MCF 10A (cell line): ENCODE data around the gene OR2AT4. TPM values are rescaled to one million over a fixed set of nuclear protein-coding genes. Genes with fewer than 3 reads are reported as not detected.
"Not testable (repeated sequence)": the region's sequence is repeated elsewhere in the genome, so short reads cannot be mapped to it uniquely, and the experiment has no call there.

Experiments
- BruUV-seq: library from RNA; stranded (reverse); fragments of 400-500 nt; replicated peaks from 2 replicates; lab custom pipeline; 2021; lab: Mats Ljungman, UMichigan
- CTCF ChIA-PET: fragments of 300-600 bp; sonication (Branson Sonifier 250); formaldehyde crosslinking; extraction: SDS; loops from one replicate; lab custom pipeline; 2021; ENCODE audit warnings: antibody characterized with exemption, inconsistent platforms; lab: Yijun Ruan, JAX
- POLR2A ChIA-PET: fragments of 300-600, 350-650 bp; sonication (Branson Sonifier 250); formaldehyde crosslinking; extraction: SDS; loops from one replicate; lab custom pipeline; 2020; ENCODE audit warnings: antibody characterized with exemption, inconsistent platforms; lab: Yijun Ruan, JAX
- DNase-seq: peaks from one replicate; pipeline ENCODE4 v3.0.0-alpha.2; 2018; ENCODE audit not compliant: unreplicated experiment
- H3K27ac Mint-ChIP-seq: one replicate; pipeline ENCODE4 v1.8.0; 2022; ENCODE audit warnings: mild to moderate bottlenecking, low read depth, mixed read lengths; ENCODE audit not compliant: unreplicated experiment
- H3K27me3 Mint-ChIP-seq: one replicate; pipeline ENCODE4 v1.8.0; 2022; ENCODE audit warnings: mixed read lengths; ENCODE audit not compliant: insufficient read depth, unreplicated experiment
- H3K36me3 Mint-ChIP-seq: one replicate; pipeline ENCODE4 v1.8.0; 2022; ENCODE audit warnings: mild to moderate bottlenecking, moderate library complexity, mixed read lengths; ENCODE audit not compliant: insufficient read depth, unreplicated experiment
- H3K4me1 Mint-ChIP-seq: one replicate; pipeline ENCODE4 v1.8.0; 2022; ENCODE audit warnings: mixed read lengths; ENCODE audit not compliant: insufficient read depth, unreplicated experiment
- H3K4me3 Mint-ChIP-seq: one replicate; pipeline ENCODE4 v1.8.0; 2022; ENCODE audit warnings: mild to moderate bottlenecking, moderate library complexity, mixed read lengths; ENCODE audit not compliant: unreplicated experiment
- H3K9me3 Mint-ChIP-seq: one replicate; pipeline ENCODE4 v1.8.0; 2022; ENCODE audit warnings: mixed read lengths; ENCODE audit not compliant: unreplicated experiment
- intact Hi-C: fragments of 100-400 bp; cut with micrococcal nuclease; formaldehyde crosslinking; loops from 2 replicates; pipeline ENCODE4 v1.14.1; 2022
- total RNA-seq: library from RNA; stranded (reverse); gene quantifications from 2 replicates; pipeline ENCODE4 v1.2.3, GENCODE V29; 2022
- TF ChIP-seq, protein P1 (sequence below): fragments of 200-600 bp; IDR thresholded peaks from one replicate; pipeline ENCODE4 v1.8.0; 2022; ENCODE audit warnings: antibody characterized with exemption, mild to moderate bottlenecking; ENCODE audit not compliant: unreplicated experiment

OR2AT4 gene
- total RNA-seq, 1 experiment from 2014 or later: not detected

- peak; percentile 18 for DNase-seq
- Mint-ChIP-seq H3K4me3 (no peak overlapping the region), H3K27ac (no peak overlapping the region), H3K9me3 (peaks cover 13% of the 10 kb centered on the region), H3K4me1 (peaks cover 6% of the 10 kb centered on the region), H3K27me3 (no peaks in the 10 kb centered on the region), H3K36me3 (no peaks in the 10 kb centered on the region)
- ChIA-PET POLR2A (no interaction called here), CTCF (no interaction called here)
- intact Hi-C loops: no loop called here
- no TSS peak for BruUV-seq
- TF ChIP-seq, protein P1, sequence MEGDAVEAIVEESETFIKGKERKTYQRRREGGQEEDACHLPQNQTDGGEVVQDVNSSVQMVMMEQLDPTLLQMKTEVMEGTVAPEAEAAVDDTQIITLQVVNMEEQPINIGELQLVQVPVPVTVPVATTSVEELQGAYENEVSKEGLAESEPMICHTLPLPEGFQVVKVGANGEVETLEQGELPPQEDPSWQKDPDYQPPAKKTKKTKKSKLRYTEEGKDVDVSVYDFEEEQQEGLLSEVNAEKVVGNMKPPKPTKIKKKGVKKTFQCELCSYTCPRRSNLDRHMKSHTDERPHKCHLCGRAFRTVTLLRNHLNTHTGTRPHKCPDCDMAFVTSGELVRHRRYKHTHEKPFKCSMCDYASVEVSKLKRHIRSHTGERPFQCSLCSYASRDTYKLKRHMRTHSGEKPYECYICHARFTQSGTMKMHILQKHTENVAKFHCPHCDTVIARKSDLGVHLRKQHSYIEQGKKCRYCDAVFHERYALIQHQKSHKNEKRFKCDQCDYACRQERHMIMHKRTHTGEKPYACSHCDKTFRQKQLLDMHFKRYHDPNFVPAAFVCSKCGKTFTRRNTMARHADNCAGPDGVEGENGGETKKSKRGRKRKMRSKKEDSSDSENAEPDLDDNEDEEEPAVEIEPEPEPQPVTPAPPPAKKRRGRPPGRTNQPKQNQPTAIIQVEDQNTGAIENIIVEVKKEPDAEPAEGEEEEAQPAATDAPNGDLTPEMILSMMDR: no peak
These were observed 45.6 kb downstream of the OR2AT4 start for GRCh38 chr11:75051043-75051442.

GRCh38 chr11:75050516-75050915 lies 46.2 kb downstream of the OR2AT4 start:
- Mint-ChIP-seq H3K4me1 (peaks cover 6% of the 10 kb centered on the region), H3K9me3 (peaks cover 13% of the 10 kb centered on the region), H3K27ac (no peak overlapping the region), H3K4me3 (no peak overlapping the region), H3K36me3 (no peaks in the 10 kb centered on the region), H3K27me3 (no peaks in the 10 kb centered on the region)
- ChIA-PET CTCF (no interaction called here), POLR2A (no interaction called here)
- BruUV-seq: no TSS peak
- intact Hi-C loops: no loop called here
- DNase-seq: no peak
- TF ChIP-seq, protein P1: no peak

DNA sequence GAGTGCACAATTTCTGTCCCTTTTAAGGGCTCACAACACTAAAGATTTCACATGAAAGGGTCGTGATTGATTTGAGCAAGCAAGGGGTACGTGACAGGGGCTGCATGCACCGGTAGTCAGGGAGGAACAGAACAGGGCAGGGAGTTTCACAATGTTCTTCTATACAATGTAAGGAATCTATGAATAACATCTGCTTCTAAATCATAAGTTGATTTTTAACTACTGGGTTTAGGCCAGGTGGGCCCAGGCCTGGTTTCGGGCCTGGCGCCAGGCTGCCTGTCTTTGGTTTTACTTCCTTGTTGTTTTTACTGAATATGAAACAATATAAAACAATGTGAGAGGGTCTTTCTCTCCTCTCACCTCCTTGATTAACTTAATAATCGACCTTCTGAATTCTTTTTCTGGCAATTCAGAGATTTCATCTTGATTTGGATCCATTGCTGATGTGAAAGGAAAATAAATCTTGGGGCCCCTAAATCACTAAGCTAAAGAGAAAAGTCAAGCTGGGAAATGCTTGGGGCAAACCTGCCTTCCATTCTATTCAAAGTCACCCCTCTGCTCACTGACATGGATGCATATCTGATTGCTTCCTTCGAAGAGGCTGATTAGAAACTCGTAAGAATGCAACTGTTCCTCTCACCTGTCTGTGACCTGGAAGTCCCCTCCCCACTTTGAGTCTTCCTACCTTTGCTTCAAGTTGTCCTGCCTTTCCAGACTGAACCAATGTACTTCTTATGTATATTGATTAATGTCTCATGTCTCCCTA lies 47.0 kb downstream of the OR2AT4 start:
- H3K27ac Mint-ChIP-seq, H3K27me3 Mint-ChIP-seq, DNase-seq, H3K4me1 Mint-ChIP-seq, intact Hi-C loops, BruUV-seq, POLR2A ChIA-PET, H3K36me3 Mint-ChIP-seq, H3K4me3 Mint-ChIP-seq: not testable (repeated sequence)
- H3K9me3 Mint-ChIP-seq: peaks cover 13% of the 10 kb centered on the region
- CTCF ChIA-PET: interaction anchor here (0.7 to 1.6 kb wide), 2 partner anchors 13 to 18 kb away, joined by 4 to 6 read pairs; no protein-coding TSS in a partner anchor

GRCh38 chr11:75047191-75047590 lies 49.5 kb downstream of the OR2AT4 start:
- TF ChIP-seq, protein P1: no peak

GRCh38 chr11:75046668-75047067 lies 50.0 kb downstream of the OR2AT4 start:
- DNase-seq, H3K9me3 Mint-ChIP-seq, H3K27me3 Mint-ChIP-seq, POLR2A ChIA-PET, H3K36me3 Mint-ChIP-seq, BruUV-seq, intact Hi-C loops, H3K27ac Mint-ChIP-seq, CTCF ChIA-PET, H3K4me3 Mint-ChIP-seq: not testable (repeated sequence)
- peaks cover 11% of the 10 kb centered on the region for H3K4me1 Mint-ChIP-seq

More at GRCh38 chr11:75047191-75047590, 49.5 kb downstream of the OR2AT4 start:
- DNase-seq: no peak
- H3K4me3 Mint-ChIP-seq: no peak overlapping the region
- CTCF ChIA-PET: interaction anchor here (1.7 kb wide), 1 partner anchor 201 kb away, joined by 4 read pairs; no protein-coding TSS in a partner anchor
- peaks cover 3% of the 10 kb centered on the region for H3K9me3 Mint-ChIP-seq
- no peaks in the 10 kb centered on the region for H3K36me3 Mint-ChIP-seq
- H3K27ac Mint-ChIP-seq: no peak overlapping the region
- POLR2A ChIA-PET: no interaction called here
- intact Hi-C loops: no loop called here
- no peaks in the 10 kb centered on the region for H3K27me3 Mint-ChIP-seq
- BruUV-seq: no TSS peak
- H3K4me1 Mint-ChIP-seq: peaks cover 11% of the 10 kb centered on the region

DNA sequence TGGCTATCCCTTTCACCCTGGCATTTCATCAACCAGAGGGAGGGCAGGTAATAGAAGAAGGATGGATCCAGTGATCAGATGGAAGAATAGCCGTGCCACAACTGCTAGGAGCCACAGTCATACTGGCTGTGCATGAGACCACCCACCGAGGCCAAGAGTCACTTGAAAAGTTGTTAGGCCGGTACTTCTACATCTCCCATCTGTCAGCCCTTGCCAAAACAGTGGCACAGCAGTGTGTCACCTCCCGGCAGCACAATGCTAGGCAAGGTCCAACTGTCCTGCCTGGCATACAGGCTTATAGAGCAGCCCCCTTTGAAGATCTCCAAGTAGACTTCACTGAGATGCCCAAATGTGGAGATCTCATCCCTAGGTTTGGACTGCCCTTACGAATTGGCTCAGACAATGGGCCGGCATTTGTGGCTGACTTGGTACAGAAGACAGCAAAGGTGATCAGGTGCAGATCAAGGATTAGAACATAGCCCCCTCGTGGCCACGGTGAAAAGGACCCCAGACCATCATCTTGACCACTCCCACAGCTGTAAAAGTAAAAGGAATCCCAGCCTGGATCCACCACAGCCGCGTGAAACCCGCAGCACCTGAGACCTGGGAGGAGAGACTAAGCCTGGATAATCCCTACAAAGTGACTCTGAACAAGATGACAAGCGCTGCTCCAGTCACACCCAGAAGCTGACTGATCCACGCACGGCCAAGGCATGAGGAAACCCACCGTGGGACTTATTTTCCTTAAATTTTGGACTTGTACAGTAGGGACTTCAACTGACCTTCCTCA lies 52.1 kb downstream of the OR2AT4 start:
- H3K27ac Mint-ChIP-seq, H3K9me3 Mint-ChIP-seq, H3K4me3 Mint-ChIP-seq, intact Hi-C loops, POLR2A ChIA-PET, H3K36me3 Mint-ChIP-seq, DNase-seq, BruUV-seq: not testable (repeated sequence)
- peaks cover 12% of the 10 kb centered on the region for H3K27me3 Mint-ChIP-seq
- CTCF ChIA-PET: interaction anchor here (0.6 to 0.9 kb wide), 2 partner anchors 107 to 843 kb away, joined by 3 read pairs; no protein-coding TSS in a partner anchor
- H3K4me1 Mint-ChIP-seq: peaks cover 11% of the 10 kb centered on the region
